Mucosa of stomach (tissue), 1 donor: ENCODE data around the gene PLEK2.
"Not testable (repeated sequence)": the region's sequence is repeated elsewhere in the genome, so short reads cannot be mapped to it uniquely, and the experiment has no call there.

Experiments used
- H3K27me3 ChIP-seq: one replicate; pipeline ENCODE4 v1.7.0; 2013; ENCODE audit warnings: mild to moderate bottlenecking, low read length; ENCODE audit not compliant: control insufficient read depth, insufficient read depth
- H3K36me3 ChIP-seq: one replicate; pipeline ENCODE4 v1.7.0; 2013; ENCODE audit warnings: low read length; ENCODE audit not compliant: control insufficient read depth, insufficient read depth
- H3K4me1 ChIP-seq: one replicate; pipeline ENCODE4 v1.7.0; 2013; ENCODE audit warnings: mild to moderate bottlenecking, low read length; ENCODE audit not compliant: control insufficient read depth, insufficient read depth
- H3K4me3 ChIP-seq: one replicate; pipeline ENCODE4 v1.7.0; 2013; ENCODE audit warnings: low read length
- H3K9ac ChIP-seq: one replicate; pipeline ENCODE4 v1.7.0; 2013; ENCODE audit warnings: mild to moderate bottlenecking, low read length, moderate library complexity
- H3K9me3 ChIP-seq: one replicate; pipeline ENCODE4 v1.7.0; 2013; ENCODE audit warnings: mild to moderate bottlenecking, low read length, moderate library complexity; ENCODE audit not compliant: control insufficient read depth
- donor health status: Pancreatic carcinoma.

PLEK2 gene

DNA sequence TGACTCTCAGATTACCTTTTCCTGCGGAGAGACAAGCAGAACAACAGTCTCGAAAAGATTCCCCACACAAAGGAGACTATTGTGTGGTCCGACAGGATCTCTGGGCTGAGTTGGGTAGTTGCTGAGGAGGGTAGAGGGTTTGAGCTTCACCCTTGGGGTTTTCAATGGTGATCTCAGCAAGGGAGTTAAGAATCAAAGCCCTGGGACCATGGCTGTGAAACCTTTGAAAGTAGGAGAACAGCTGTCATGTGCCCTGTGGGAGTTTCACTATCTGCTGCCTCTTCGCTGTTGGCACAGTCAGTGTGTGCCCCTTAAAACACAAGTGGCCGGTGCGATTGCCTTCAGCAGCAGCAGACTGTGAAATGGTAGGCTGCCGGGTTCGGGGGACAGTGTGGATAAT, 14.2 kb upstream of the PLEK2 start:
- no peaks in the 10 kb centered on the region for H3K9me3 ChIP-seq
- no peaks in the 10 kb centered on the region for H3K36me3 ChIP-seq
- no peak overlapping the region for H3K9ac ChIP-seq
- H3K4me1 ChIP-seq: peaks cover 24% of the 10 kb centered on the region
- H3K4me3 ChIP-seq: no peak overlapping the region
- H3K27me3 ChIP-seq: no peaks in the 10 kb centered on the region

- Histone ChIP-seq H3K36me3 (no peaks in the 10 kb centered on the region), H3K27me3 (no peaks in the 10 kb centered on the region), H3K9me3 (no peaks in the 10 kb centered on the region), H3K4me1 (peaks cover 24% of the 10 kb centered on the region), H3K4me3 (no peak overlapping the region), H3K9ac (no peak overlapping the region)
Measured at GRCh38 chr14:67425608-67426007, 13.6 kb upstream of the PLEK2 start.

- Histone ChIP-seq H3K9me3 (no peaks in the 10 kb centered on the region), H3K27me3 (no peaks in the 10 kb centered on the region), H3K36me3 (no peaks in the 10 kb centered on the region), H3K4me3 (no peak overlapping the region), H3K4me1 (peaks cover 33% of the 10 kb centered on the region), H3K9ac (no peak overlapping the region)
Measured at GRCh38 chr14:67424539-67424938, 12.6 kb upstream of the PLEK2 start.

DNA sequence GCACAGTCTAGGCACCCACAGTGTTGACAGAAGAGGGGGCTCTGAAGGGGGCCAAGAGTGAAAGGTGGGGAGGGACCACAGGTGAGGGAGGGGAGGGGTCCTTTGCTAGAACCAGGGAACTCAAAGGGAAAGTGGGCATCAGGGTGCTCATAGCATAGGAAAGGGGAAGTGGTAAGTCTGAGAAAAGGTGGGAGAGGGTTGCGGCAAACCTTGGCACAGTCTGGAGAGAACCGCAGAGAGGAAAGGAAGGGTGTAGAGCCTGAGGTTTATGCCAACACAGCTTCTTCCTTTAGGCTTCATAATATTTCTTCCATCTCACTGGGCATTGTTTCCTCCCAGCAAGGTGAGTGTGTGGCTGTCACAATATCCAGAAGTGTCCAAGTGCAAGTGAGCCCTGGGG, 11.5 kb upstream of the PLEK2 start:
- Histone ChIP-seq H3K9me3 (no peaks in the 10 kb centered on the region), H3K36me3 (no peaks in the 10 kb centered on the region), H3K27me3 (no peaks in the 10 kb centered on the region), H3K4me1 (peaks cover 36% of the 10 kb centered on the region), H3K9ac (no peak overlapping the region), H3K4me3 (no peak overlapping the region)

- Histone ChIP-seq H3K36me3 (no peaks in the 10 kb centered on the region), H3K4me1 (peaks cover 26% of the 10 kb centered on the region), H3K27me3 (no peaks in the 10 kb centered on the region), H3K4me3 (no peak overlapping the region), H3K9ac (no peak overlapping the region), H3K9me3 (no peaks in the 10 kb centered on the region)
Measured at GRCh38 chr14:67421356-67422224, 9.6 kb upstream of the PLEK2 start.

DNA sequence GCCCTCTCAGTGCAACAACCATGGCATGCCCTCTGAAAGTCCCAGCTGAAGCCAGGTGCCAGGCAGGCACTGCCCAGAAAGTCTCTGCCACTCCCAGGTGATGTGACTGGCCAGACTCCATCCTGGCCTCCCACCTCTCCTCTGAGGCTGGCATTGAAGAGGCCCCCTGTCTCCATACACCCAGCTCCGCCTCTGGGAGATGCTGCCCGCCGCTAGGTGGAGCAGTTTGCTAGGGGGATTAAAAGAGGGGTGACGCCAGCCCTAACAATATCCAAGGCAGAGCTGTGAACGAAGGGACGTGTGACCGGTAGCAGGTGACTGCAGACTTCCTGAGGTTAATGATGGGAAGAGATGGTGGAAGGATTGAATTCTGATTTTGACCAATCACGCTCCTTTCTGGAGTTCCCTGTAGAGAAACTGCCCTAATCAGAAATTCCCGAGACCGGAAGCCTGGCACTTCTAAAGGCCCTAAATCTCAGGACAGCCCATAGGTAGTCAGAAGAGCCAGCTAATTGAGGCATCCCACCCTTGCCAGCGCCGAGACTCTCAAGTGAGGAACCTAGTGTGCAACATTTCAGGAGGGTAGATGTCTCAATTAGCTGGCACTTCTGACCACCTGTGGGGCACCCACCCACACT, 8.3 kb upstream of the PLEK2 start:
- no peak overlapping the region for H3K4me3 ChIP-seq
- H3K27me3 ChIP-seq: no peaks in the 10 kb centered on the region
- no peaks in the 10 kb centered on the region for H3K9me3 ChIP-seq
- no peak overlapping the region for H3K9ac ChIP-seq
- no peaks in the 10 kb centered on the region for H3K36me3 ChIP-seq
- peaks cover 32% of the 10 kb centered on the region for H3K4me1 ChIP-seq

DNA sequence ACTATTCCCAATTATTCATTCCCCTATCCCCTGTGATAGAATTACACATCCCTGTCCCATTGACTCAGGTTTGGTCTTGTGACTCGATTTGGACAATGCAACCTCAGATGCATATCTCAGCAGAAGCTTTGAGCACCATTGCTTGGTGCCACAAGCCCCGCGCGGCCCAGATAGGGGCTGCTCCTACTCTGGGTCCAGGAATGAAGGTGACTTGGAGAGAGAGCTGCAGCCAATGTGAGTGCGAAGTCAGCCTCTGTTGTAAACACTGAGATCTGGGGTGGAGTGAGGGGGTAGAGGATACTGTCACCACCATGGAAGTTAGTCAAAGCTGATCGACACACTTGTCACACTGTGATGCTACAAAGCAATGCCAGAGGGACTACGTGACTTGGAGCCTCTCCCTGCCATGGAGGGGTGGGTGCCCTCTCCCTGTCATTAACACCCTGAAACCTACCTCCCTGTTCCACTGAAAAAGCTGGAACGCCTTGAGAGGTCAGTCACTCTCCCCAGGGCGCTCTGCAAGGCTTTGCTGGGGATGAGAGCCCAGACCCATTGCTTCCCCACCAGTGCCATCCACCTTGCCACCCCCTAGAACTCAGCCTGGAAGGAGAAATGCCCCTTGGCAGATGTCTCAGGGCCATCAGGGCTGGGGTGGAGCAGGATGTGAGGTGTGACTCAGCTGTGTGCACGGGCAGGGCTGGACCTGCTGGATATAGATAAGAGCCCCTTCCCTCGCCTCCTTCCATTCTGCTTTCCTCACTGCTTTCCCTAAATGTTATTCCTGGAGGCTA, 6.6 kb upstream of the PLEK2 start:
- peaks cover 41% of the 10 kb centered on the region for H3K4me1 ChIP-seq
- no peak overlapping the region for H3K9ac ChIP-seq
- H3K9me3 ChIP-seq: no peaks in the 10 kb centered on the region
- H3K36me3 ChIP-seq: no peaks in the 10 kb centered on the region
- H3K27me3 ChIP-seq: no peaks in the 10 kb centered on the region
- H3K4me3 ChIP-seq: no peak overlapping the region

DNA sequence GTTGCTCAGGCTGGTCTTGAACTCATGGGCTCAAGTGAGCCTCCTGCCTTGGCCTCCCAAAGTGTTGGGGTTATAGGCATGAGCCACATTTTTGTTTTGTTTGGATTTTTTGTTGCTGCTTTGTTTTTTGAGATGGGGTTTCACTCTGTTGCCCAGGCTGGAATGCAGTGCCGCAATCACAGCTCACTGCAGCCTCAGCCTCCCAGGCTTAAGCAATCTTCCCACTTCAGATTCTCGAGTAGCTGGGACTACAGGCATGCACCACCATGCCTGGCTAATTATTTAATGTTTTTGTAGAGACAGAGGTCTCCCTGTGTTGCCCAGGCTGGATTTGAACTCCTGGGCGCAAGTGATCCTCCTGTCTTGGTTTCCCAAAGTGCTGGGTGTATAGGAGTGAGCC, 5.7 kb upstream of the PLEK2 start:
- Histone ChIP-seq H3K9me3 (no peaks in the 10 kb centered on the region), H3K4me3 (no peak overlapping the region), H3K27me3 (no peaks in the 10 kb centered on the region), H3K4me1 (peaks cover 45% of the 10 kb centered on the region), H3K36me3 (no peaks in the 10 kb centered on the region), H3K9ac (no peak overlapping the region)

- Histone ChIP-seq H3K36me3 (no peaks in the 10 kb centered on the region), H3K4me3 (no peak overlapping the region), H3K9me3 (no peaks in the 10 kb centered on the region), H3K27me3 (no peaks in the 10 kb centered on the region), H3K9ac (no peak overlapping the region), H3K4me1 (peaks cover 45% of the 10 kb centered on the region)
Measured at GRCh38 chr14:67416810-67417209, 4.8 kb upstream of the PLEK2 start.

GRCh38 chr14:67416085-67416484, 4.1 kb upstream of the PLEK2 start:
- Histone ChIP-seq H3K36me3 (no peaks in the 10 kb centered on the region), H3K9ac (no peak overlapping the region)

GRCh38 chr14:67415610-67416009, 3.6 kb upstream of the PLEK2 start:
- not testable (repeated sequence) for H3K9ac ChIP-seq, H3K9me3 ChIP-seq, H3K27me3 ChIP-seq, H3K36me3 ChIP-seq, H3K4me3 ChIP-seq
- H3K4me1 ChIP-seq: peaks cover 53% of the 10 kb centered on the region

More at GRCh38 chr14:67416085-67416484, 4.1 kb upstream of the PLEK2 start:
- Histone ChIP-seq H3K9me3 (no peaks in the 10 kb centered on the region), H3K27me3 (no peaks in the 10 kb centered on the region), H3K4me3 (no peak overlapping the region), H3K4me1 (peaks cover 48% of the 10 kb centered on the region)
